Astrocyte of the spinal cord (primary cell): ENCODE results near the gene EDEM1.

Source experiments
- DNase-seq: peaks from one replicate; pipeline ENCODE4 v3.0.0; 2011; ENCODE audit warnings: low read depth, low spot score
- H3K4me3 ChIP-seq: 2 replicates; pipeline ENCODE4 v1.5.1; 2011; ENCODE audit warnings: low read depth, mild to moderate bottlenecking, low read length, moderate library complexity
- in situ Hi-C: cut with HindIII; loops from 2 replicates; pipeline ENCODE4 v1.10.0; 2017; ENCODE audit warnings: low sequenced_read_pairs
- TF ChIP-seq, protein P1 (sequence below): IDR thresholded peaks from 2 replicates; pipeline ENCODE4 v1.5.1; 2012; ENCODE audit warnings: low read depth, mild to moderate bottlenecking, low read length, inconsistent platforms

EDEM1 gene

DNA sequence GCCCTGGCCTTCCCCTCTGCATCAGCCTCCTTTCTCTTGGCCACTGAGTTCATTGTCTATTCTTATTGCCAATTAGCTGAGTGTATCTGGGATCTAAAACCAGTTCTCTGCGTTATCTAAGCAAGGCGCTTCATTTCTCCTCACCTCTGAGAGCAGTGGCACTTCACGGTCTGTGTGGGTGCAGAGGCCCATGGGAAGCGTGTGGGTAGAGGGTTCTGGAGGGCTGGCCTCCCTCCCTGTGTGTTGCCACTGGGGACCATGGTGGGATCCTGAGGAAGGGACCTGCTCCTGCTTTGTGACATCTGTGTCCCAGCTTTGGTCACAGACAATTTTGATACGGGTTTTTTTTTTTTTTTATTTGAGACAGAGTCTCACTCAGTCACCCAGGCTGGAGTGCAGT lies 32.7 kb downstream of the EDEM1 start:
- no peak for DNase-seq
- TF ChIP-seq, protein P1, sequence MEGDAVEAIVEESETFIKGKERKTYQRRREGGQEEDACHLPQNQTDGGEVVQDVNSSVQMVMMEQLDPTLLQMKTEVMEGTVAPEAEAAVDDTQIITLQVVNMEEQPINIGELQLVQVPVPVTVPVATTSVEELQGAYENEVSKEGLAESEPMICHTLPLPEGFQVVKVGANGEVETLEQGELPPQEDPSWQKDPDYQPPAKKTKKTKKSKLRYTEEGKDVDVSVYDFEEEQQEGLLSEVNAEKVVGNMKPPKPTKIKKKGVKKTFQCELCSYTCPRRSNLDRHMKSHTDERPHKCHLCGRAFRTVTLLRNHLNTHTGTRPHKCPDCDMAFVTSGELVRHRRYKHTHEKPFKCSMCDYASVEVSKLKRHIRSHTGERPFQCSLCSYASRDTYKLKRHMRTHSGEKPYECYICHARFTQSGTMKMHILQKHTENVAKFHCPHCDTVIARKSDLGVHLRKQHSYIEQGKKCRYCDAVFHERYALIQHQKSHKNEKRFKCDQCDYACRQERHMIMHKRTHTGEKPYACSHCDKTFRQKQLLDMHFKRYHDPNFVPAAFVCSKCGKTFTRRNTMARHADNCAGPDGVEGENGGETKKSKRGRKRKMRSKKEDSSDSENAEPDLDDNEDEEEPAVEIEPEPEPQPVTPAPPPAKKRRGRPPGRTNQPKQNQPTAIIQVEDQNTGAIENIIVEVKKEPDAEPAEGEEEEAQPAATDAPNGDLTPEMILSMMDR, result no peak
- in situ Hi-C loops, result no loop called here
- H3K4me3 ChIP-seq, result no peak overlapping the region

DNA sequence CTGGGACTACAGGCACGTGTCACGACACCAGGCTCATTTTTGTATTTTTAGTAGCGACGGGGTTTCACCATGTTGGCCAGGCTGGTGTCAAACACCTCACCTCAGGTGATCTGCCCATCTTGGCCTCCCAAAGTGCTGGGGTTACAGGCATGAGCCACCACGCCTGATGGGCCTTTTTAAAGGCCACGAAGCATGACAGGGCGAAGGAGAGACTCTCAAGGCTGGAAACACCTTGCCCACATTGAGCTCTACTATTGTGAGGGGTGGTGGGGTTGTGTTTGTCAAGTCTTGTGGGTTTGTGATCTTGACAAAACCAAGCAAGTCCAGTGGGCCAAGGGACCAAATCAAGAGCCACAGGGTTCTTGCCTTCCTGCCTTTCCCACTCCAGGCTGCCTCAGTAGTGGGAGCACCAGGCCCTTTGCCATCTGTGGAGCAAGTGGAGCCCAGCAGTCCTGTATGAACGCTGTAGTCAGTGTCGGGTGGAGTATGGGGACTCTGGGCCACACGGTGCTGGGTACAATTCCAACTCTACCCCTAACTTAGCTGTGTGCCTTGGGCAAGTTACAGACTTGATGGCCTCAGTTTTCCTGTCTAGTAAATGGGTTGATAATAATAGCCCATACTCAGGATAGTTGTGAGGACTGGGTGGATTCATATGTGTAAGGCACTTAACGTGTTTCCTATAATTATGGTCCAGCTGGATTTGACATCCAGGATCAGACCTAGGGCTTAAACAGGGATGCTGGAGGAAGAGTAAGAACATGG lies 33.3 kb downstream of the EDEM1 start:
- no peak for DNase-seq
- in situ Hi-C loops, result no loop called here
- no peak overlapping the region for H3K4me3 ChIP-seq
- TF ChIP-seq, protein P1, result no peak

DNA sequence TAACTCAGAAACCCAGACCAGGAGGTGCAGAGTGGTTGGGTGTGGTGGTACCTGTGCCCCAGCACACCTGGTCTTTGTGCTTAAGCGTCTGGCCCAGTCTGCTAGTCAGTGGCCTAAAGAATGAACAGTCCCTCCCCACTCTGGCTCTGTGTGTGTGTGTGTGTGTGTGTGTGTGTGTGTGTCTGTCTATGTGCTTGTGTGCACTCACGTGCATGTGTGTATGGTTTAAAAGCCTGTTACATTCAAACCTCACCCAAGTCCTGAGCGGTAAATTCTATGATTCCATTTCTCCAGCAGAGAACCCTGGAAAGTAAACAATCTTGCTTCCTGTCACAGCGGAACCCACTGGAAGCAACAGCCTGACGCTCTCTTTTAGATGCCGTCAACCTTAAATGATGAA lies 34.2 kb downstream of the EDEM1 start:
- TF ChIP-seq, protein P1, result no peak
- in situ Hi-C loops, result no loop called here
- no peak for DNase-seq

DNA sequence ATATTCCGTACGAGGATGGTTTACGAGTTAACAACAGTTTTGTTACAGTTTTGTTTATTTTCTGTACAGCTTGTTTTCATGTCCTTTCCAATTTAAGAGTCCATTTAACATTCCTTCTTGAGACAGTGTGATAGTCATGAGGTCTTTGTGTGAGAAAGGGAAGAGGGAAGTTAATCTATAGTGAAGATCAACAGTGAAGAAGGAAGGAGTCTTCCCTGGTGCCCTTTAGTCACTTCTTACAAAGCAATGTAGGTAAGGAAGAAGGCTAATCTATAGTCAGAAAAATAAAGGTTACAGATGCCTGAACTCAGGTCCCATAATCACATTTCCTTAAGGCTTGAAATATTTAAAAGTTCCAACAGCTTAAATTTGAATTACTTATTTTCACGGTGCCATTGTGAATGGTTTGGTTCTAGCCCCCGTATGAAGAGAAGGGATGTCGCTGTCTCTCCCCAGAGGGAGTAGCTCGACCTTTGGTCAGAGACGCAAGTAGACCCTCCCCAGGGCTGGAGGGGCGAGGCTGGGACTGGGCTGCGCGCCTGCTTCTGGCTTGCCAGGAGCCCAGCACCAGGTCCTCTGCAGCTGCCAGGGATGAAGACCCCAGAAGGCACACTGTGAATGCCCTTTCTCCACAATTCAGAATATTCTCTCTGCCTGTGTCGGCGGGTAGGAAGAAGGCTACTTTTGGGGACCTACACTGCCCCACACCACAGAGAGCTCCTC lies 34.9 kb downstream of the EDEM1 start:
- in situ Hi-C loops, result no loop called here
- DNase-seq, result no peak
- TF ChIP-seq, protein P1, result no peak
- H3K4me3 ChIP-seq, result no peak overlapping the region

More for the DNA sequence above, 34.2 kb downstream of the EDEM1 start:
- H3K4me3 ChIP-seq, result no peak overlapping the region

DNA sequence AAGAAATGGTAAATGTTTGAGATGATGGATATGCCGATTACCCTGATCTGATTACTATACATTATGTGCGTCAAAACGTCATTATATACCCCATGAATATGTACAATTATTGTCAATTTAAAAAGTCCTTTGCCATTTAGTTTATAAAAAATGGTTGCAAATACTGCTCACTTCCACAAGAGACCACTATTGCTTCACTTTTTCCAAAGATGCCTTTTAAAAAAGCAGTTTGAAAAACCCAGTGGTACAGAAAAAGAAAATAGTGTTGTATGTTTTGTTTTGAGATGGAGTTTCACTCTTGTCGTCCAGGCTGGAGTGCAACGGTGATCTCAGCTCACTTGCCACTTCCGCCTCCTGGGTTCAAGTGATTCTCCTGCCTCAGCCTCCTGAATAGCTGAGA lies 39.3 kb downstream of the EDEM1 start:
- no peak overlapping the region for H3K4me3 ChIP-seq
- in situ Hi-C loops, result no loop called here
- TF ChIP-seq, protein P1, result peak; percentile 42
- peak; percentile 43 for DNase-seq

DNA sequence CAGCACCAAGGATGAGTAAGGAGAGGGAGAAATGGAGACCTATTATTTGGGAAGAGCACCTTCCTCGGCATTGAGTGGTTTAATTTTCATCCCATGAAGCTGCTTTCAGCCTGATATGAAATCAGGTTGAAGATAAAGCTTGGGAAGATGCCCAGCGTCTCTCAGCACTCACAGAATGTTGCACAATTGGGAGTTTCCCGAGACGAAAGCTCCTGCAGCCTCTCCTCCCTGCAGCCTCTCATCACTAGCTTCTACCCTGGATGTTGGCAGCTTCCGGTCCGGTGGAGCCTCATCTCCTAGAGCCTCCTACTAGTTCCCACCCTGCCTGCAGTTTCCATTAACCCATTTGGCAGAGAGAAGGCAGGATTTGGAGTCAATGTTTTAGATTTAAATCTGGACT lies 40.3 kb downstream of the EDEM1 start:
- H3K4me3 ChIP-seq, result no peak overlapping the region
- TF ChIP-seq, protein P1, result no peak
- in situ Hi-C loops, result no loop called here
- no peak for DNase-seq
